Stomach smooth muscle (tissue), 2 donors: ENCODE results near the gene WBP1.
"Not testable (repeated sequence)": the region's sequence is repeated elsewhere in the genome, so short reads cannot be mapped to it uniquely, and the experiment has no call there.

Experiments
- H3K27ac ChIP-seq: one replicate; pipeline ENCODE4 v1.7.0; 2013; ENCODE audit warnings: mild to moderate bottlenecking, low read length, inconsistent platforms
- H3K27me3 ChIP-seq, 2 donors: one replicate each; pipeline ENCODE4 v1.7.0; 2013; ENCODE audit warnings: low read length in 2 of 2; ENCODE audit not compliant: insufficient read depth in 2 of 2, control insufficient read depth in 1 of 2
- H3K36me3 ChIP-seq, 2 donors: one replicate each; pipeline ENCODE4 v1.7.0; 2013; ENCODE audit warnings: low read length in 2 of 2; ENCODE audit not compliant: control insufficient read depth in 2 of 2, insufficient read depth in 2 of 2
- H3K4me1 ChIP-seq: one replicate; pipeline ENCODE4 v1.7.0; 2013; ENCODE audit warnings: low read length; ENCODE audit not compliant: control insufficient read depth, insufficient read depth
- H3K4me3 ChIP-seq, 2 donors: one replicate each; pipeline ENCODE4 v1.7.0; 2013; ENCODE audit warnings: low read length in 2 of 2
- H3K9ac ChIP-seq, 2 donors: one replicate each; pipeline ENCODE4 v1.7.0; 2013; ENCODE audit warnings: low read length in 2 of 2, mild to moderate bottlenecking in 1 of 2
- H3K9me3 ChIP-seq, 2 donors: one replicate each; pipeline ENCODE4 v1.7.0; 2013; ENCODE audit warnings: low read length in 2 of 2; ENCODE audit not compliant: control insufficient read depth in 2 of 2
- donor health status: healthy.
- donor health status: Pancreatic carcinoma.

The WBP1 gene

DNA sequence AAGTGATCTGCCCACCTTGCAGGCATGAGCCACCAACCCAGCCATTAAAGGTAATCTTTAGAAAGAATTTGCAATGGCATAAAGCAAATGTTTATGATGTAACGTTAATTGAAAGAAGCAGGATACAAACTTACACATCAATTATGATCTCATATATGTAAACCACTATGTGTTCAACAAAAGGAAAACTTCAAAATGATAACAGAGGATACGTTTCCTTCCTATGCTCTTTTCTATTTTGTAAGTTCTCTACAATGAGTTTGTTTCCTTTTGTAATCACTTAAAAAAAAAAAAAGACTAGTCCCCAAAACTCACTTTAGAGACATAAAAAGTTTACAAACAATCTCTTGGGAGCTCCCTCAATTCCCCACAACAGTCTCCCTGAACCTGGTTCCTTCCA lies 38.2 kb upstream of the WBP1 start:
- Histone ChIP-seq H3K9me3 (no peaks in the 10 kb centered on the region), H3K4me1 (peaks cover 26% of the 10 kb centered on the region), H3K27ac (no peak overlapping the region), H3K9ac (no peak overlapping the region), H3K36me3 (no peaks in the 10 kb centered on the region), H3K27me3 (peaks cover 0 to 9% of the 10 kb centered on the region in 2 donors), H3K4me3 (no peak overlapping the region)

DNA sequence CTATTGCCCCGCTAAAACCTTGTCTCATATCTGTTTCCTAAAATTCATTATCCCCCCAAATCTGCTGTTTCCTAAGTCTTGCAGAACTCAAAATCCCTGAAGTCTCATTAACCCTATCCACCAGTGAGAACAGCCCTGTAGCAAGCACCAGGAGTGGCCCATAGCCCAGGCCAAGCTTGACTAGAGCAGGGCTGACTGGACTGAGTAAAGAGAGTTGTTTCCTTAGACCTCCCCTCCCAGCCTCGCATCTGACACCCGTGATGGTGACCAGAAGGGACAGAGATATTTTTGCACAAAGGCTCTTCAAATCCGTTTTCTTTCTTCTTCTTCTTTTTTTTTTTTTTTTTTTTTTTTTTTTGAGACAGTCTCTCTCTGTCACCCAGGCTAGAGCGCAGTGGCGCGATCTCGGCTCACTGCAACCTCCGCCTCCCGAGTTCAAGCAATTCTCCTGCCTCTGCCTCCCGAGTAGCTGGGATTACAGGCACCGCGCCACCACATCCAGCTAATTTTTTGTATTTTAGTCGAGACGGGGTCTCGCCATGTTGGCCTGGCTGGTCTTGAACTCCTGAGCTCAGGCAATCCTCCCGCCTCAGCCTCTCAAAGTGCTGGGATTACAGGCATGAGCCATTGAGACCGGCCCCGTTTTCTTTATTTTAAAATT lies 37.7 kb upstream of the WBP1 start:
- H3K9ac ChIP-seq, H3K9me3 ChIP-seq, H3K36me3 ChIP-seq, H3K27me3 ChIP-seq, H3K27ac ChIP-seq: not testable (repeated sequence)
- H3K4me1 ChIP-seq: peaks cover 21% of the 10 kb centered on the region
- H3K4me3 ChIP-seq: peak overlapping the region; percentile 86 to 87

DNA sequence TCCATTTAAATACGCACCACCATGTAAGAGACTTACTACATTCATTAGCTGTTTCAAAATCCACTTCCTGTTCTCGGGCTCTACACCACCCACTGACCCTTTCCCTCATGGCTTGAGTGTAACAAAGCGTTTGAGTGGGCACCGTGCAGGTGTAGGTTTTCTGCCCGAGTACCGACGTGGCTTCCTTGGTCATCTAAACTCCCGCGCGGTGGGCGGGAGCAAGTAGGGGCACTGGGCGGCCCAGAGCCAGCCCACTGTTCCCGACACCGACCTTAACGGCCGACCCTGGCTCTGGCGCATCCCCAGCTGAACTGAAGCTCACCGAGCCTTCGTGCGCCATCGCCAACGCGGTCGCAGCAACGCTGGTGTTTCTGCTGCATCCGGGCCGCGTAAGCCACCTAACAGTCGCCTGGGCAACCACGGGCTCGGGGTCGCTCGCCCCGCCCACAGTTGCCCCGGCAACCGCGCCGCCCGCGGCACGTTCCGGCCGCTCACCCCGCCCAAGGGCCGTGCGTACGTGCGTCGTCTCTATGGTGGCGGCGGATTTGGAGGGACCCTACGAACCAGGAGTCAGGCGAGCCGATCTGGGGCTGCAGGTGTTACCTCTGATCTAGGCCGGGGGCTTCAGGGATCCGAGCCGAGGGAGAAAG lies 36.9 kb upstream of the WBP1 start, which contains the start of the genes C2orf81 and WDR54:
TSS of gene C2orf81 (minus strand) at position 399 of the 650 bp plus-strand sequence. CDS start at position 340, 59 bp downstream.
TSS of gene WDR54 (plus strand) at position 510 of the 650 bp plus-strand sequence. CDS start 424 bp downstream, outside the sequence.
- peak within 1 kb of the TSS; percentile 86 to 87 for H3K4me3 ChIP-seq
- peak within 1 kb of the TSS; percentile 70 to 71 for H3K9ac ChIP-seq
- peaks cover 16% of the 10 kb centered on the region for H3K4me1 ChIP-seq
- peak within 1 kb of the TSS; percentile 41 for H3K27ac ChIP-seq
- H3K9me3 ChIP-seq: no peaks in the 10 kb centered on the region
- H3K36me3 ChIP-seq: peaks cover 0 to 5% of the 10 kb centered on the region in 2 donors
- no peaks in the 10 kb centered on the region for H3K27me3 ChIP-seq

DNA sequence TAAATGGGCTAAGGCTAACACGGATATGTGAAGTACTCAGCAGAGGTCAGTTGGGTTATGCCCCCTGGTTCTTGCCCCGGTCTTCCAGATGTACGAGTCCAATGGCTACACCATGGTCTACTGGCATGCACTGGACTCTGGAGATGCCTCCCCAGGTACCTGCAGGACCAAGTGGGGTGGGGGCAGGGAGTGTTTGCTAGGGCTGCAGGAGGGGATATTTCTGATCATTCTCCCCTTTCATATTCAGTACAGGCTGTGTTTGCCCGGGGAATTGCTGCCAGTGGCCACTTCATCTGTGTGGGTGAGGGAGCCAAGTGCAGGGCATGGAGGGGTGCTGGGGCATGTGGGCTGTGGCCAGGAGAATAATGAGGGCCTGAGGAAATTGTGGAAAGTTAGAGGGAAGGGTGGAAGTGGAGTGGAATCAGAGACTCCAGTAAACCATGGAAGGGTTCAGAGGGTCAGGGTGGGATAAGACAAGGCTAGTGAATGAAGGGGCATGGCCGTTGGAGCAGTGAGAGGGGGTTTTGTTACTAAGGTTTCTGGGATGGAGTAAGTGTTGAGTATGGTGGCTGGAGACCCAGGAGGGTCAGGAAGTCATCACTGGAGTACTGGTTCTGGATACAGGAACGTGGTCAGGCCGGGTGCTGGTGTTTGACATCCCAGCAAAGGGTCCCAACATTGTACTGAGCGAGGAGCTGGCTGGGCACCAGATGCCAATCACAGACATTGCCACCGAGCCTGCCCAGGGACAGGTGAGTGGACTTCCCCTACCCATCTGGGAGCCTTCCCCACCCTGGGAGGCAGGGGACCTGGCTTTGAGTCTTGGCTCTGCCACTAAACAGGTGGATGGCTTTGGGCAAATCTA lies 34.8 kb upstream of the WBP1 start:
- no peaks in the 10 kb centered on the region for H3K9me3 ChIP-seq
- no peak overlapping the region for H3K27ac ChIP-seq
- peaks cover 13% of the 10 kb centered on the region for H3K4me1 ChIP-seq
- no peaks in the 10 kb centered on the region for H3K27me3 ChIP-seq
- no peak overlapping the region for H3K4me3 ChIP-seq
- H3K36me3 ChIP-seq: peaks cover 12 to 19% of the 10 kb centered on the region in 2 donors
- no peak overlapping the region for H3K9ac ChIP-seq

DNA sequence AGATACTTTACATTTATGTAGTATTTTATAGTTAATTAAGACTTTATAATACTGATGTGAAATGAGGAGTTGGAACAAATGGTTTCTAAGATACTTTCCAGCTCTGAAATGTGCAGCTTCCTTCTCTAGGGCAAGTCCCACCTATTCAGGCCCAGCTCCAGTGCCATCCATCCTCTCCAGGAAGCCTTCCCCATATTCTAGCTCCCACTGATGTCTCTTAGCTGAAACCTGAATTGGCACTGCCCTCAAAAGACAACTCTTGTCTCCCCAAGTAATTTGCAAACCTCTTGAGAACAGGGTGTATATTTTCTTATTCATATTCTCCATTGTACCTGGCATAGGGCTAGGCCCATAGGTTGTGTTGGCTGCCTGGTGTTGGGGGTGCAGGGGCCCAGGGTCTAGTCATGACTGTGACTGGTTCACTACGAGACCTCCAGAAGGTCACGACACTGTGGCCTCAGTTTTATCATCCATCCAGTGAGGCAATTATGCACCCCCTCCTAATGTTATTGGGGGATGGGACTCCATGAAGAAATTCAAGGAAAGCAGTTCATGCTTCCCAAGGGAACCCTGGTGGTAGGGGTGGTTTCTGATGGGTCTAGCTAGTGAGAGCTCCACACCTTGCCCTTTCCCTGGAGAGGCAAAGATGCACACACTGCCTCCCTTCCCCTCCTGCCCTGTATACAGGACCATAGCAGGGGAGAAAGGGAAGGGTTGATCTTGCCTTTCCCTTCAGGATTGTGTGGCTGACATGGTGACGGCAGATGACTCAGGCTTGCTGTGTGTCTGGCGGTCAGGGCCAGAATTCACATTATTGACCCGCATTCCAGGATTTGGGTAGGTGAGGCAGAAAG lies 33.9 kb upstream of the WBP1 start:
- H3K9me3 ChIP-seq: no peaks in the 10 kb centered on the region
- no peaks in the 10 kb centered on the region for H3K27me3 ChIP-seq
- H3K4me1 ChIP-seq: peaks cover 12% of the 10 kb centered on the region
- H3K36me3 ChIP-seq: peaks cover 16 to 27% of the 10 kb centered on the region in 2 donors
- H3K9ac ChIP-seq: no peak overlapping the region
- H3K4me3 ChIP-seq: no peak overlapping the region
- no peak overlapping the region for H3K27ac ChIP-seq

DNA sequence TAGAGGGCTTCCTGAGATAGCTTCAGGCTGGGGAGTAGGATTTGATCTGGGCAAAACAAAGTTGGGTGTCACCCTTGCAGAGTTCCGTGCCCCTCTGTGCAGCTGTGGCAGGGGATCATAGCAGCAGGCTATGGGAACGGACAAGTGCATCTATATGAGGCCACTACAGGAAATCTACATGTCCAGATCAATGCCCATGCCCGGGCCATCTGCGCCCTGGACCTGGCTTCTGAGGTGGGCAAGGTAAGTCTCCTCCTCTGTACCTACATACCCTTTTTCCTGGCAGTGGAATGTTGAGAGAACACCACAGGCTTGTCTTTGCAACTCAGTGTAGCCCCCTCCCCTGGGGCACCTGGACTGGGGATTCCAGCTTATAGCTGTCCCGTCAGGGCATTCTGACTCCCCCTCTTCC lies 33.2 kb upstream of the WBP1 start:
- no peak overlapping the region for H3K9ac ChIP-seq
- peaks cover 21 to 32% of the 10 kb centered on the region in 2 donors for H3K36me3 ChIP-seq
- H3K27ac ChIP-seq: no peak overlapping the region
- H3K27me3 ChIP-seq: no peaks in the 10 kb centered on the region
- H3K9me3 ChIP-seq: no peaks in the 10 kb centered on the region
- no peak overlapping the region for H3K4me3 ChIP-seq
- peaks cover 12% of the 10 kb centered on the region for H3K4me1 ChIP-seq

DNA sequence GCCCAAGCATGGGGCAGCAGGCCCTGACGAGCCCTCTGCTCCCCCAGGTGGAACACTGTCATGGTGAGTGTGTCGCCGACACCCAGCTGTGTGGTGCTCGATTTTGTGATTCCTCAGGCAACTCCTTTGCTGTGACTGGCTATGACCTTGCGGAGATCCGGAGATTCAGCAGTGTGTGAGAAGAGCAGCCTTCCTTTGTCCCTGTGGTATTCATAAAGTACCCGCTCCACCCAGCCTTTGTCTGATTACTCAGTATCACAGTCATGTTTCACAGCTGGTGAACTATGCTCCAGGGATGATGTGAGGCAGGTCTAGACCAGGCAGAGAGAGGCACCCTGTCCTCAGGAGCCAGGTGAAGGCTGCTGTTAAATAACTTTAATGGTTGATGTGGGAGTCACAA lies 32.7 kb upstream of the WBP1 start:
- peaks cover 26 to 35% of the 10 kb centered on the region in 2 donors for H3K36me3 ChIP-seq
- no peak overlapping the region for H3K27ac ChIP-seq
- no peaks in the 10 kb centered on the region for H3K9me3 ChIP-seq
- peaks cover 12% of the 10 kb centered on the region for H3K4me1 ChIP-seq
- H3K27me3 ChIP-seq: no peaks in the 10 kb centered on the region
- H3K9ac ChIP-seq: no peak overlapping the region
- no peak overlapping the region for H3K4me3 ChIP-seq

DNA sequence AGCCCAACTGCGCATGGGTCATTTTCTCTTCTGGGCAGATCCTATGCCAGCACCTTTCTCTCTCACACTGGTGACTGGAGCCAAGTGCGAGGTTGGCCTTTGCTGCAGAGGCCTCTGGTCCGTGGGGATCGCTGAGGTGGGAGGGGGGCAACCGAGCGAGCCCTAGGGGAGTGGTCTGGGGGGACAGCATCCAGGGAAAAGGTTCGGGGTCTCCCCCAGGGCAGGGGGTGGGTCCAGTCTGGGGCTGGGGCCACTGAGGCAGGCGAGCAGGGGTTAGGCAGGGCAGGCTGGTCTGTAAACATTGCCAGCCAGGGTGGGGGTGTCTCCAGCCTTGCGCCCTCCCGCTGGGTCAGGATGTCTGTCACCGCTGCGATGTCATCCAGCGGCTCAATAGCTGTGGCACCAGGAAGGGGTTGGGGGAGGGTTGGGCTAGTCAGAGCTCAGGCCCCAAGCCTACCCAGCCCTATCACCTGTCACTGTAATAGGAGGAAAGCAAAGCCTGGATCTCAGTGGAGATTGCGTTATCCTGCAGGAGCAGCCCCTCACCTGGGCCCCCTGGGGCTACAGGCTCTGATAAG lies 32.0 kb upstream of the WBP1 start:
- Histone ChIP-seq H3K27ac (no peak overlapping the region), H3K4me3 (no peak overlapping the region), H3K4me1 (peaks cover 9% of the 10 kb centered on the region), H3K9ac (no peak overlapping the region), H3K27me3 (no peaks in the 10 kb centered on the region), H3K36me3 (peaks cover 27 to 35% of the 10 kb centered on the region in 2 donors), H3K9me3 (no peaks in the 10 kb centered on the region)

DNA sequence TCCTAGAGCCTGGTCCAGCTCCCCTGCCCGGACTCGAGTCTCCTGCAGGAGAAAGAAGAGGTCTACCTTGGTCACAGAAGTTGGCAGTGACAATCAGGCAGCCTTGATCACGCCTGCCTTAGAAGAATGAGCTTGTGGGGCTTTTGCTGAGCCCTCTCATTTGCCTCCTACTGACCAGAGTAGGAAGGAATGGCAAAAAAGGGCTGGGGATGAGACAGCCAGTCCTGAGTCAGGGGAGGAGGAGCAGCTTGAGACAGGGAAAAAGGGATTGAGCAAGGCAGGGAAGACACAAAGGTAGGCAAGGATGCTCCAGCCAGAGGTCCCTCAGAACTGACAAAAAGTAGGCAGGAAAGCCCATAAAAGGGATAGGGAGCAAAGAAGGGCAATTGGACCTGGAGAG lies 30.7 kb upstream of the WBP1 start:
- H3K9me3 ChIP-seq: no peaks in the 10 kb centered on the region
- H3K4me1 ChIP-seq: no peaks in the 10 kb centered on the region
- peaks cover 27 to 45% of the 10 kb centered on the region in 2 donors for H3K36me3 ChIP-seq
- H3K27ac ChIP-seq: no peak overlapping the region
- H3K27me3 ChIP-seq: no peaks in the 10 kb centered on the region
- H3K4me3 ChIP-seq: no peak overlapping the region
- no peak overlapping the region for H3K9ac ChIP-seq

DNA sequence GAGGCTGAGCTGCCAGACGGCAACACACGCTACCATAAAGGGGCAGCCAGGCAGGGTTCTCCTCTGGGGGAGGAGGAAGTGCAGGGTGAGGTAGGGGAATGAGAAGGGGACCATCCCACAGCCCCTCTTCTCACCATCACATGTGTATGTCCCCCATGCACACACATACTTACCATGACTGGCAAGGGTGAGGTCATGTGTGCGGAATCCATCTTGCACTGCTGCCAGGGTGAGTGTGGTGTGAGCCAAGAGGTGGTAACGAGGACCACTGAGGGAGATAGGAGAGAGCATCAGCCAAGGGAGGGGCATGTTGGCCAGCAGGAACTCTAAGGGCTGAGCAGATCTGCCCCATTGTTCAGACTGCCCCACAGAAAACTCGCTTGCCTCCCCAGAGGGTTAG lies 29.6 kb upstream of the WBP1 start:
- no peaks in the 10 kb centered on the region for H3K4me1 ChIP-seq
- no peak overlapping the region for H3K9ac ChIP-seq
- no peak overlapping the region for H3K27ac ChIP-seq
- no peaks in the 10 kb centered on the region for H3K9me3 ChIP-seq
- H3K4me3 ChIP-seq: no peak overlapping the region
- H3K36me3 ChIP-seq: peaks cover 27 to 45% of the 10 kb centered on the region in 2 donors
- no peaks in the 10 kb centered on the region for H3K27me3 ChIP-seq
